Glomerular visceral epithelial cell (primary cell): Measurements from ENCODE around the gene CHRNA9.

ENCODE experiments used
- DNase-seq: peaks from one replicate; pipeline ENCODE4 v3.0.0-alpha.2; 2016; ENCODE audit errors: extremely low spot score

Gene CHRNA9

DNA sequence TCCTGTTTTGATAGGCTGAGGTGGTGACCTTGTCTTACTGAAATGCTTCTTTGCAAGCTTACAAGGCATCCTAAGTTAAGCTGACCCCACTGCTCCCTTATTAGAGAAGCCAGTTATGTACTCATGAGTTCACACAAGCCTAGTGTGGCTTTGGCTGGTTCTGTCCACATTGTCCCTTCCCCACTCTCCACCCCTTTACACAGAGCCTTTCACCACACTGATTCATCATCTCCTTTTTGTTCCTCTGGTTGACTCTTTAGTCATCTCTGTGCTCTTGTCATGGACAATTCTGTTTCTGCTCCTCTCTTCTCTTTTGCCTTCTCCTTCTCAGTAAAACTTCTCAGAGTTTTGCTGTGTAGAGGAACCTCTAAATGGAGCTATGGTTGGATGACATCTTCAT, 4.9 kb downstream of the CHRNA9 start:
- DNase-seq: no peak

DNA sequence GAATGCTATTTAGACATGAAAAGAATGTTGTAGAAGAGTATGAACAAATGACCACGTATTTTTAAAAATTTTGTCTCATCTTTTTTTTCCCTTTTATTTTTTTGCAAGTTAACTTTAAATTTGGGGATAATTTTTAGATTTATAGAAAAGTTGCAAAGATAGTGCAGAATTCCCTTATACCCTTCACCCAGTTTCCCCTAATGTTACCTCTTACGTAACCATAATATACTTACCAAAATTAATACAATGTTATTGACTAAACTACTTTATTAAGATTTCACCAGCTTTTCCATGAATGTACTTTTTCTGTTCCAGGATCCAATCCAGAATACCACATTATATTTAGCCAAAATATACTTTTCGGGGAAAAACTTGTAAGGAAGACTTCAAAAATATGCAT, 12.3 kb downstream of the CHRNA9 start:
- no peak for DNase-seq

DNA sequence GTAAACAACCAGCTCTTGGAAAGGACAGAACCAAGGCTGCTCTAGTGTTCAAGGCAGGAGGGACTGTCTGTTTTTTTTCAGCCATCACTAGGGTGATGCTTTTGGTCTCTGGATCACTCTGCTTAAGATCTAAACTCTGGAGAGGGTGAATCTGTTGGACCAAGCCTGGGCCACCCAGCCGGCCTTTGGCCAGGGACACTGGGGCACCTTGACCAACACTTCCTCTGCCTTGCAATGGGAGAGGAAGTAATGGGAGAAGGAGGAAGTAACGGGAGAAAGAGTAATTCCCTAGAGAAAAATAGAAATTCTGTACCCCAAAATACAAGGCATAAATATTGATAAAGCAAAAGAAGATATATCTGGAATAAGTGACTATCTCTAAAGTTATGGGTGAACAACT, 12.9 kb downstream of the CHRNA9 start:
- no peak for DNase-seq

DNA sequence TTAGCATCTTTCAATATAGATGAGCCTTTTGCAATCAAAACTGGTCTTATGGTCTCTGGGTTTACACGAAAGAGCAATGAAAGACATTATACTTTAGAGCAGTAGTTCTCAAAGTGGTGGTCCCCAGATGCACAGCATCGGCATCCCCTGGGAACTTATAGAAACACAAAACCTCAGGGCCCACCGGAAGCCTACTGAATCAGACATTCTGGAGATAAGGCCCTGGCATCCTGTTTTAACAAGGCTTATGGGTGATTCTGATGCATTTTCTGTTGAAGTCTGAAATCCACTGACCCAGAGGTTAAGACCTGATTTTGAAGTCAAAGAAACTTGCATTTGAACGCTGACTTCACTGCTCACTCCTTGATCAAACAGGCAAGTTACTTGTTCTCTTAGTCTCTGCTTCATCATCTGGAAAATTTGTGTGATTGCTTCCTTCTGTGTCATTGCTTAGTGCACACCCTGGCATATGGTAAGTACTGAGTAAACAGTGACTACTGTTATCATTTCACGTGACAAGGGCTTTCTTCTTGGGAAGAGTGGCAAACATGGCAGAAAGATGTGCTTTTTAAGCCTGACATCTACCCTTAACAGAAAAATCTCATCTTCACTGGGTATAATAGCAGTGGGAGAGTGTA, 14.5 kb downstream of the CHRNA9 start:
- DNase-seq: peak; percentile 22

DNA sequence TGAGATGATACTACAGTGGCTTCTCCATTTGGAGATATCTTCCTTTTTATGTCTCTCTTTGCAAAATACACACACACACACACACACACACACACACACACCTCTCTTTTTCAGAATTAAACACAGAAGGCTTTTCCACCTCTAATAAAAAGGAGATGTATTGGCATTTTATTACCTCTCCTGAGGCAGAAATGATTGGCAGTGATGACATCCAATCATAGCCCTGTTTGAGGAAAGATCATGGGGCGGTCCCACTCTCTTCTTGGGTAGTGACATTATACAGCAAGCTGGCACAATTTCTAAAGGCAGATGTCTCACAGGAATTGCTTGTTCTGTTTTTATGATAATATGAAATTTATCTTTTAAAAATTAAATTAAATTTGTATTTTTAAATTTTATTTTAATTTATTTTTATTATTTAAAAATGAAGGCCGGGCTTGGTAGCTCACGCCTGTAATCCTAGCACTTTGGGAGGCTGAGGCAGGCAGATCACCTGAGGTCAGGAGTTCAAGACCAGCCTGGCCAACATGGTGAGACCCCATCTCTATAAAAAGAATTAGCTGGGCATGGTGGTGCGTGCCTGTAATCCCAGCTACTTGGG, 15.6 kb downstream of the CHRNA9 start:
- no peak for DNase-seq

DNA sequence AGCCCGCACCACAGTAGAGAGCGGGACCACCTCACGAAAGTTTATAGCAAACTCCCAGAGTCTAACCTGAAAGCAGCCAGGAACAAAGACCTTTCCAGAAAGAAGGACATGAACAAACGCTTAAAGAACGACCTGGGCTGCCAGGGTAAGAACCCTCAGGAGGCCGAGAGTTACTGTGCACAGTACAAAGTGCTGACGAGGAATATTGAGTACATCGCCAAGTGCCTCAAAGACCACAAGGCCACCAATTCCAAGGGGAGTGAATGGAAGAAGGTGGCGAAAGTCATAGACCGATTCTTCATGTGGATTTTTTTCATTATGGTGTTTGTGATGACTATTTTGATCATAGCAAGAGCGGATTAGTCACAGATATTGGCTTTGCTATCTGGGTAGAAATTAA, 19.0 kb downstream of the CHRNA9 start:
- DNase-seq: no peak

DNA sequence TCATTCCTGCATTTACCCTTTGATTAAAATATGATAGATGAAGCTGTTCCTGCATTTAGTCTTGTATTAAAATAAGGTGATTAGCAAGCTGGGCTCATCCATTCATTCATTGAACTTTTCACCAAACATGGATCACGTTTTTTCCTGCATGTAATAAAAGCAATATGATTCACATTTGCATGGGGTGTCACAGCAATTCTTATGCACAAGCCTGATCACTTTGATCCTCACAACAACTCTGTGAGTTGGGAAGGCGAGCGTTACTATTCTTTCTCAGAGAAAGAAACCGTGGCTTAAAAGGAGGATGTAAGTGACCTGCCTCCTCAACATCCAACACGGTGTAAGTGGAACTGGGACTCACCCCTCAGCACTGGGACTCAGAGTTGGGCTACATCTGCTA, 20.0 kb downstream of the CHRNA9 start:
- DNase-seq: no peak

DNA sequence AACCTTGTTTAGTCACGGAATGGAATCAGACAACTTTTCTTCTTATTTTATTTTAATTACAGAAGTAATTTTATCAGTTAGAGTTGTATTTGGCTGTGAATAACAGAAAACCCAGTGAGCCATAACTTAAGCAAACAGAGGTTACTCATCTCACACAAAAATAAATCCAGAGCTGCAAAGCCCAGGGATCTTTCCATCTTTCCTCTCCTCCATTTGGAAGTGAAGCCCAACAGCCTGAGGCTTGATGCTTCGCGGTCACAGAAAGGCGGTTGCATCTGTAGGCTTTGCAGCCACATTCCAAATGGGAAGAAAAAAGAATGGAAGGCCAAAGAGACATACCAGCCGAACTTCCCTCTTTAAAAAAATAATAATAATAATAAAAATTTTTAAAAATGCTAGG, 22.6 kb downstream of the CHRNA9 start:
- DNase-seq: no peak

DNA sequence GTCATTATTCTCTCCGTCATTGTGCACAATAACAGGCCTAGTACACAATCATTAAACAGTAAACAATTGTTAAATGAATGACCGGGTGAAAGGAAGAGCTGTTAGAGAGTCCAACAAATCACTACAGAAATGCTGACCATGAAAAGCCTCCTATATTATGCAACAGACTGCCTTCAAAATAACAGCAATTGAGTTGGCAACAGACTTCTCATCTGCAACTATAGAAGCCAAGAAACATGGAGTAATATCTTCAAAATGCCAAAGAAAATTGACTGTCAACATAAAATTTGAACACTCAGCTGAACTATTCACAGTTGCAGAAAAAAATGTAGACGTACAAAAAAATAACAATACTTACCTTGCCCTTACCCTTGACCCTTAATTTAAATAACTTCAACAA, 26.2 kb downstream of the CHRNA9 start:
- no peak for DNase-seq

DNA sequence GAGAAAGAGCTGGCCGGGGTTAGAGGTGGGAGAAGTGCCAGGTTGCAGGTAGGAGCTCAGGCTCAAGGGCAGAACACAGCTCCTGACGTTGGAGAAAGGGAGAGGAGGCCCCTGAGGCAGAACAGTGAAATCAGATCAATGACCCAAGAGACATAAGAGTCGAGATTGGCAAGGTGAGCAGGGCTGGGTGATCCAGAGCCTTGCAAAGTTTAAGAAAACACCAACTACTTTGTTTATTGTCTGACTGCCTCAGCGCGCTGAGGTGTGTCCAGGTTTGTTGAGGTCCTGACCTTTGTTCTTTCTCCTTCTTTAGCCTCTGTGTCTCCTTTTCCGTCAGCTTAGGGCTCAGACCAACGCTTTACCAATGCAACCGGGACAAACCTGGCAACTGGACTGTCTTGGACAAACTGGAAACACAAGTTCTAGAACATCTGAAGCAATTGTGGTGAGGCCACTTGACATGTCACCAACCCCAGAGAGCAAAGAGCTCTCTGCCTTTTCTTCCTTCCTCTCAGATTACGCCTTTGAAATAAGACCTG, 28.3 kb downstream of the CHRNA9 start:
- DNase-seq: no peak

DNA sequence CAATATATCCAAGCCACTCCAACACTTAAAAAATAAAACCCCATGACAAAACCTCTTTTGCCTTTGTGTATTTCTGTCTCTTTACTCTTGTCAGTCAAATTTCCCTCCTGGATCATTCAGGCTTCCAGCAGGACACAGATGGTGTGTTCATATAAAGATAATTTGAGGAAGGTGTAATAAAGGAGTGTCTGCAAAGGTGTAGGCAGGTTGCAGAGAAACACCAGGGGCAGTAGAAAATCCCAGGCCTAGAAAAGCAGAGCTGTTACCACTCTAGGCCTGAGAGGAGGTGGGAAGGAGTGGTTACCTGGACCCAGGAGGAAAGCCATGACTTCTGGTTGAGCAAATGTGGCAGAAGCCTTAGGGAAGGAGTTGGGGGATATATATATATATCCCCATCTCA, 28.8 kb downstream of the CHRNA9 start:
- no peak for DNase-seq

DNA sequence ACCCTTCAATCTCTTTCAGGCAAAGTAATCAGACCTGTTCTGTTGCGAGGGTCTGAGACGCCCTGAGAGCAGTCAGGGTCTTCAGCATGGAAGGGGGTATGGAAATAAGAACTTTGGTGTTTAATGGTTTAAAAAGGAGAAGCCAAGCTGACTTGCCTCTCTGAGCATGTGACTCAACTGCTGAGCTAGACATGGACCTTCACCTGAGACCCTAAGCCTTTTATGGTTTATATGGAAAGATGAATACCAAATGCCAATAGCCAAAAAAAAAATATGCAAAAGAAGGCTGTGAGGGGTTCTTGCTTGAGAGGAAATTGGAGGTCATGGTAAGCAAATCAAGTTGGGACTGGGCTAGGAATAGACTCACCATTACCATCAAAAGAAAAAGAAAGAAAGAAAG, 30.6 kb downstream of the CHRNA9 start:
- no peak for DNase-seq

DNA sequence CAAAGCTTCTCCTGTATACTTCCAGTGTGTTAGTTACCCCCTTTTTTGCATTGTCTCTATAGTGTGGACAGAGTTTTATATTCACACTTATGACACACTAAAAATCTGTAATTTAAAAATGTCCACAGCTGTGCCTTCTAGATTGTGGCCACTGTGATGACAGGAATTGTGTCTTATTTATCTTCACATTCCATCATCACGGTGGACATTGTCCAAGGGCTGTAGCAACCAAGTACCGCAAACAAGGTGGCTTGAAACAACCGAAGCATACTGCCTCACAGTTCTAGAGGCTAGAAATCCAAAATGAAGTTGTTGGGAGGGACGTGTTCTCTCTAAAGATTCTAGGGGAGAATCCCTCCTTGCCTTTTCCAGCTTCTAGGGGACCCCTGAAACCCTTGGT, 32.3 kb downstream of the CHRNA9 start:
- DNase-seq: no peak

DNA sequence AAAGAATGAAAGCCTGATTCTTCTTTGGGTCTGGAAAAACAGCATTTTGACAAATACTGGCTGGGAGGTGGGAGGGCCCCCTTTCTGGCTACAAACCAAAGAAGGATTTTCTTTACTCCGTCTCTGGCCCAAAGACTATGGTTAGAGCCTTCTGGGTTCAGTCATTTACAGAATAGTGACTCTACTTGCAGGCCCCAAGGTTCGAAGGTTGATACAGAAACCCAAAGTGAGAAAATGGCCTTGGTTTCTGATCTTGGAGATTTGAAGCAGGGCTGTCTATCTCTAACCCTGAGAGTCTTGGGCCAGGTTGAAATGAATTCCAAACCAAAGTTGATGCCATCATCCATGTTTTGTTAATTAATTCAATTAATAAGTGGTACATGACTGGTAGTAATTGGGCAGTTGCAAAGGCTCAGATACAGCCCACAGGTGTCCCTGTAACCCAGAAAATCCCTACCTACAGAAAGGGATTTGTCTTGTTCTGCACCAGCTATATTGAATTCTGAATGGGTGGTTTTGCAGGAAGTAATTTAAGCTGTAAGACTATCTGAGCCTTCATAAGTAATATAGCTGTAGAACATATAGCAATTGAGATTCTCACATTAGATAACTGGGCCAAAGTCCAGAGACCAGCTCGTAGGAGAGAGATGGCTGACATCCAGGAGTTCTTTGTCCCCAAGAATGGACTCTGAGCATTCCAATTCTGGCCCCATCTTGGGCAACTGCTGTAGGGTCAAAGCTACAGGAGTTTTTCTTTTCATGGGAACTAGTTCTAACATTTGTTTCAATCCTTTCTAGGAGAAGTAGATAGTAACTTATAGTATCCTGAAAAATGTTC, 34.5 kb downstream of the CHRNA9 start:
- no peak for DNase-seq

DNA sequence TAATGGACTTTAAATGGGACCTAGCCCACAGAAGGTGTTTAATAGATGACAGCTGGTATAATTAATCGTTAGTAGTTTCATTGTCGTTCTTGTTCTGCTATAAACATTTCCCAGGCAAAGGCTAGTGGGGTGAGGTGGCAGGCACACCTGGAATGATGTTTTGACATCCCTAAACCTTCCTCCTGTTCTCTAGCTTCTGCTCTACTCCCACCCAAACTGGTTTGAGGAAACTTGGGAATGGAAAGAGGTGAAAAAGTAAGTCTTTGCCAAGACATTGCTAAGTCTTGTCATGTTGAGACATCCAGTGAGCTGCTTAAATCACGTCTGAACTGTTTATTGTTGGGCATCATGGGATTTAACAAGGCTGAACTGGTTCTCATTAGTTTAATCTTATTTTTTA, 37.5 kb downstream of the CHRNA9 start:
- no peak for DNase-seq

DNA sequence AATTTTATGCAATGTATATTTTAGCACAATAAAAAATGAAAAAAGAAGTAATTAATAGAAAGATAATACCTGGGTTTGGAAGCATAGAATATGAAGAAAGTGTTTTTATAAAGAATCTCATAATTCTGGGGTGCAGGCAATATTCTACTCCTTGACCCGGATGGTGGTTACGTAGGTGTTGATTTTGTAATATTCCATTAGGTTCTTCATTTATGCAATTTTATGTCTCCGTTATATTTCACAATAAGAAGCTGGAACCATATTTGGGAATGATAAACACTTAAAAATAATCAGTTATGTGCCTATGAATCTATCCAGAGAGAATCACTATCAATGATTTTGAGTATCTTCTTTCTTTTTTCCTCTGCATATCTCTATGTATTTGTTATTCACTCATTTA, 38.5 kb downstream of the CHRNA9 start:
- no peak for DNase-seq

DNA sequence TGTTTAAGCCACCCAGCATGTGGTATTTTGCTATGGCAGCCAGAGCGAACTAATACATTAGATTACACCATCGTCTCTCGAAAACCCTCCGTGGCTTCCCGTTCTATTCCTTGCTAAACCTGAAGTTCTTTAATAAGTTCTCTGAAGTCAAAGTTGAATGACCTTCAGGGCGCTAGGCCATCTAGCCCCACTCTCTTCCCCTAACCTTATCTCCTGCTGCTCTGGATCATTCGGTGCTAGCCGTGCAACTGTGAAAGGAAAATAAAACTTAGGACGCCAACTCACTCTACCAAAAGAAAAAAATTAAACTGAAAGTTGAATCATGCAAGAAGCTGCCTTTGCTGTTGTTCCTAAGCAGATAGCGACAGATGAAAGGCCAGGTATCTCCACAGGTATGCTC, 40.0 kb downstream of the CHRNA9 start:
- no peak for DNase-seq

DNA sequence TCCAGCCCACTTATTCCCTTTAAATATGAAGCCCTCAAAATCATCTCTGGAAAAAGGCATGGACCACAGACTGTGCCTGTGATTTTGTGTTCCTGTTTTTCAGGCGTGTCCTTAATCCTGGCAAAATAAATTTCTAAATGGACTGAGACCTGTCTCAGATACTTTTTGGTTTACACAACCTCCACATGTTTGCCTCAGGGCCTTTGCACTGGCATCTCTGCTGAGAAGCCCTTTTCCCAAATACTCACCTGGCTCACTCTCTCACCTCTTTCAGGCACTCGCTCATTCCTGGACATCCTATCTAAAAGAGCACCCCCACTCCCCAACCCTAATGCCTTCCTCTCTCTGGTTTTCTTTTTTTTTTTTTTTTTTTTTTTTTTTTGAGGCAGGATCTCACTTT, 40.5 kb downstream of the CHRNA9 start:
- DNase-seq: no peak

DNA sequence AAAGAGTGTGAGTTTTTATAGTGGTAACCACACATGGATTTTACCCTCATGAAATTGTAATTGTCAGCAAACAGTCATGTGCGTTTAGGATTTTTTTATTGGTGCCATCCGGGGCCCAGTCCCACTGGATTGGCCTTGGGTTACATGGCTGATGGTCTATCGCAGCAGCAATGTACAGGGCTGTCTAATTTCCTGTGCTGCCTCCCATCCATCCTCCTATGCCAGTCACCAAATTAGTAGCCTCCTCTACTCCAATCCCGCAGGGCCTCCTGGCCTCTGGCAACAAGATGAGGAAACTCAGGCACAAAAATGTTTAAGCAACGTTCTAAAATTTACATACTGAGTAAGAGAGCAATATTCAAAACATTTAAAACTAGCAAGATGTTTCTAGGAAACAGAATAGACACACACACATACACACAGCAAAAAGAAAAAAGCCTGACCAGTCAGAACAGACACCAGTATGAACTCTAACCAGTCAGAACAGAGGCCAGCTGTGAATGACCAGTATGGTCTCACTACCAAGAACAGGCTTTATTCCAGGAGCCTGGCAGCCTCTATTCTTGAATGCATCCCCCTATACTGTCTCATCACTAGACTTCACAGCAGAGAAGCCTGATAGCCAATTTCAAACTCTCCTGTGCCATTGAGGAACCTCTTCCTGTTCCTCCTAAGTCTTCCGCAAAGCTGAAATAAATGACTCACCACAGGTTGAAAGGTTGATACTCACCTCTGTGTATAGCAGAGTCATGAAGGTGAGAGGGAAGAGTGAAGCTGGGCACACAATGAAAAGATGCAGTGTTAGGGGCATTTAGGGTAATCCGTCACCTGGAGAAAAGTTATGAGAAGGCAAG, 42.6 kb downstream of the CHRNA9 start:
- DNase-seq: no peak

DNA sequence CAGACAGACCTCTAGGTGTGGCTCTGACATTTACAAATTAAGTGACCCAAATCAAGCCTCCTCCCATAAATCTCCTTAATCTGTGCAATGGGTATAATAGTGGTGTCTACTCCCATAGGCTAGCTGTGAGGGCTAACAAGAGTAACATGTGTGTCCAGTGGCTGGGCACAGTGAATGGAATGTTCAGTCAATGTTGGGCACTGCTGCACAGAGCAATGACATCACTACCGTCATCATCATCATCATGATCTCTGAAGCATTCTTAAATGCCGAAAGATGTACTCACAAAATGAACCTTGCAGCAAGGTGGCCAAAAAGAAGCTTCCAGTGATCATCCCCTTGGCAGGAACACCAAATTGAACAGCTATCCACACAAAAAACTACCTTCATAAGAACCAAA, 43.5 kb downstream of the CHRNA9 start:
- no peak for DNase-seq

DNA sequence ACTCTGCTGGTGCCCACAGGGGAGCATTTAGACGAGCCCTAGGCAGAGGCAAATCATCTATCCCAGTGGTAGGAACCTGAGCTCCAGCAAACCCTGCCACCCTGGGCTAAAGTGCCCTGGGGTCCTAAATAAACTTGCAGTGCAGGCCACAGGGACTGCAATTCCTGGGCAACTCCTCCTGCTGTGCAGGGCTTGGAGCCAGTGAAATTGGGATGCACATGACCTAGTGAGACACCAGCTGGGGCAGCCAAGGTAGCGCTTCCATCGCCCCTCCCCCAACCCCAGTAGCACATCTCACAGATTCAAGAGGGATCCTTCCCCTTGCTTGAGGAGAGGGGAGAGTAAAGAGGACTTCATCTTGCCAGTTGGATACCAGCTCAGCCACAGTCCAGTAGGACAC, 44.1 kb downstream of the CHRNA9 start:
- no peak for DNase-seq

DNA sequence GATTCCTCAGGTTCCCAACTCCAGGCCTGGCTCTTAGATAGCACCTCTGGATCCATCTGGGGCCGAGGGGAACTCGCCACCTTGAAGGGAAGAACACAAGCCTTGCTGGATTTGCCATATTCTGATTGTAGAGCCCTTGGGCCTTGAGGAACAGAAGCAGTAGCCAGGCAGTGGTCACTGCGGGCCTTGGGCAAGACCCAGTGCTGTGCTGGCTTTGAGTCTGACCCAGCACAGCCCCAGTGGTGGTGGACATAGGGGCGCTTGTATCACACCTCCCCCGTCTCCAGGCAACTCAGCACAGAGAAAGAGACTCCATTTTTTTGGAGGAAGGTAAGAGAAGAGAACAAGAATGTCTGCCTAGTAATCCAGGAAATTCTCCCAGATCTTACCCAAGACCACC, 45.5 kb downstream of the CHRNA9 start:
- DNase-seq: no peak
